HCT116 (cell line): ENCODE measurements around the gene NFIB. TPM values are rescaled to one million over a fixed set of nuclear protein-coding genes. Genes with fewer than 3 reads are reported as not detected.

Experiments
- ATAC-seq: fragments of 200-7000 bp; cut with Tn5 transposase; 2 replicates; pipeline ENCODE4 v1.9.1; 2020; ENCODE audit warnings: mild to moderate bottlenecking, moderate library complexity
- BruUV-seq: library from RNA; stranded (reverse); fragments of 400-500 nt; replicated peaks from 2 replicates; lab custom pipeline; 2021; lab: Mats Ljungman, UMichigan
- CTCF ChIA-PET: fragments of 300-600 bp; sonication (Branson Sonifier 250); formaldehyde crosslinking; loops from one replicate; lab custom pipeline; 2021; ENCODE audit warnings: antibody characterized with exemption; lab: Charles Lee
- POLR2A ChIA-PET: fragments of 300-600, 350-600 bp; sonication (Branson Sonifier 250); formaldehyde crosslinking; loops from one replicate; lab custom pipeline; 2021; ENCODE audit warnings: antibody characterized with exemption; lab: Charles Lee
- RAD21 ChIA-PET, 2 experiments: fragments of 300-600 bp; sonication (Branson Sonifier 250); formaldehyde crosslinking; loops; one replicate each; lab custom pipeline; 2023; ENCODE audit warnings: low total read pairs in 2 of 2; ENCODE audit not compliant: uncharacterized antibody in 2 of 2, unreplicated experiment in 2 of 2, low non-redundant PET in 1 of 2; lab: Charles Lee
- DNase-seq: peaks from one replicate; pipeline ENCODE4 v3.0.0-alpha.2; 2010; ENCODE audit warnings: low read depth, low spot score
- H2AFZ ChIP-seq: fragments of 200-600 bp; shearing (Covaris generic), sonication (generic); 2 replicates; pipeline ENCODE4 v1.6.1; 2017; ENCODE audit warnings: low read depth, mixed run types, mixed read lengths, antibody characterized with exemption, low read length; ENCODE audit not compliant: poor library complexity, severe bottlenecking
- H3K27ac ChIP-seq: 2 replicates; pipeline ENCODE4 v1.5.1; 2012; ENCODE audit warnings: low read depth, low read length
- H3K27me3 ChIP-seq: fragments of 200-600 bp; sonication (generic); 2 replicates; pipeline ENCODE4 v1.6.1; 2016; ENCODE audit warnings: mixed run types, low read length, mixed read lengths; ENCODE audit not compliant: insufficient read depth
- H3K36me3 ChIP-seq, 2 experiments: fragments of 200-500 bp in 1 of 2; fragments of 200-600 bp in 1 of 2; sonication (Bioruptor generic) in 1 of 2; sonication (generic) in 1 of 2; 2 replicates each; pipeline versions ENCODE4 v1.5.1 to v1.6.1; 2014 to 2016; ENCODE audit warnings: low read length in 2 of 2, inconsistent platforms in 1 of 2, mixed read lengths in 1 of 2, mixed run types in 1 of 2; ENCODE audit not compliant: insufficient read depth in 2 of 2, control insufficient read depth in 1 of 2
- H3K4me1 ChIP-seq, 2 experiments: fragments of 200-600 bp in 1 of 2; sonication (generic) in 1 of 2; 2 replicates each; pipeline versions ENCODE4 v1.5.1 to v1.6.1; 2012 to 2017; ENCODE audit warnings: low read length in 2 of 2, inconsistent platforms in 1 of 2, mild to moderate bottlenecking in 1 of 2, mixed read lengths in 1 of 2, mixed run types in 1 of 2, moderate library complexity in 1 of 2; ENCODE audit not compliant: insufficient read depth in 2 of 2, control insufficient read depth in 1 of 2
- H3K4me2 ChIP-seq: fragments of 200-600 bp; sonication (generic); 2 replicates; pipeline ENCODE4 v1.6.1; 2017; ENCODE audit warnings: mixed run types, low read length, mixed read lengths
- H3K4me3 ChIP-seq, 2 experiments: fragments of 200-600 bp in 1 of 2; sonication (generic) in 1 of 2; replicated peaks in 1 of 2; 2 replicates each; pipeline ENCODE4 v1.5.1; 2011 to 2016; ENCODE audit warnings: low read length in 2 of 2, control low read depth in 1 of 2, low read depth in 1 of 2, mild to moderate bottlenecking in 1 of 2, mixed read lengths in 1 of 2, mixed run types in 1 of 2
- H3K79me2 ChIP-seq: fragments of 200-600 bp; sonication (generic); 2 replicates; pipeline ENCODE4 v1.6.1; 2017; ENCODE audit warnings: mild to moderate bottlenecking, mixed run types, low read length, moderate library complexity, mixed read lengths; ENCODE audit not compliant: insufficient read depth
- H3K9ac ChIP-seq: fragments of 200-600 bp; sonication (generic); 2 replicates; pipeline ENCODE4 v1.6.1; 2016; ENCODE audit warnings: low read length, mixed read lengths
- H3K9me2 ChIP-seq: fragments of 200-600 bp; sonication (generic), shearing (Covaris generic); 2 replicates; pipeline ENCODE4 v1.6.1; 2017; ENCODE audit warnings: mixed run types, mild to moderate bottlenecking, moderate library complexity; ENCODE audit not compliant: insufficient read depth
- H3K9me3 ChIP-seq, 2 experiments: fragments of 200-500 bp in 1 of 2; fragments of 200-600 bp in 1 of 2; sonication (Bioruptor generic) in 1 of 2; sonication (generic) in 1 of 2; 2 replicates each; pipeline ENCODE4 v1.6.1; 2014 to 2017; ENCODE audit warnings: low read length in 2 of 2, mixed read lengths in 2 of 2, inconsistent platforms in 1 of 2, low read depth in 1 of 2, mild to moderate bottlenecking in 1 of 2, mixed run types in 1 of 2, moderate library complexity in 1 of 2; ENCODE audit not compliant: control insufficient read depth in 1 of 2, insufficient read depth in 1 of 2
- H4K20me1 ChIP-seq: fragments of 200-600 bp; sonication (generic), shearing (Covaris generic); 2 replicates; pipeline ENCODE4 v1.6.1; 2017; ENCODE audit warnings: mixed run types, mild to moderate bottlenecking, moderate library complexity; ENCODE audit not compliant: insufficient read depth
- ATF3 ChIP-seq: IDR thresholded peaks from 2 replicates; pipeline ENCODE4 v1.6.1; 2012
- CEBPB ChIP-seq: IDR thresholded peaks from 2 replicates; pipeline ENCODE4 v1.6.1; 2012; ENCODE audit warnings: low read depth
- ELF1 ChIP-seq: IDR thresholded peaks from 2 replicates; pipeline ENCODE4 v1.6.1; 2012; ENCODE audit warnings: low read depth, borderline replicate concordance
- EZH2phosphoT487 ChIP-seq: fragments of 200-600 bp; IDR thresholded peaks from 2 replicates; pipeline ENCODE4 v1.6.1; 2018; ENCODE audit warnings: antibody characterized with exemption, borderline replicate concordance
- POLR2A ChIP-seq: IDR thresholded peaks from 2 replicates; pipeline ENCODE4 v1.7.0; 2011; ENCODE audit warnings: borderline replicate concordance; ENCODE audit not compliant: insufficient read depth, insufficient read length; ENCODE audit errors: extremely low read depth
- RAD21 ChIP-seq: IDR thresholded peaks from 2 replicates; pipeline ENCODE4 v1.6.1; 2012; ENCODE audit warnings: low read depth, mild to moderate bottlenecking
- REST ChIP-seq: IDR thresholded peaks from 2 replicates; pipeline ENCODE4 v1.6.1; 2012; ENCODE audit warnings: low read depth
- SRF ChIP-seq: IDR thresholded peaks from 2 replicates; pipeline ENCODE4 v1.6.1; 2012; ENCODE audit warnings: low read depth
- ZBTB33 ChIP-seq: IDR thresholded peaks from 2 replicates; pipeline ENCODE4 v1.6.1; 2011; ENCODE audit warnings: mild to moderate bottlenecking, low read length, moderate library complexity; ENCODE audit not compliant: insufficient replicate concordance; ENCODE audit errors: extremely low read depth
- intact Hi-C: fragments of 100-400 bp; cut with micrococcal nuclease; formaldehyde crosslinking; loops from 2 replicates; pipeline ENCODE4 v1.10.0; 2022
- total RNA-seq: library from RNA; stranded (reverse); gene quantifications from one replicate; pipeline ENCODE4 v1.2.1, GENCODE V29; 2021; ENCODE audit not compliant: unreplicated experiment

Gene NFIB
- total RNA-seq, 1 experiment from 2014 or later, result 6.6 TPM

GRCh38 chr9:14140096-14140697 is 173.7 kb downstream of the NFIB start:
- DNase-seq, result no peak
- no peak overlapping the region for H3K4me2 ChIP-seq
- H3K4me1 ChIP-seq, result no peaks in the 10 kb centered on the region
- TF ChIP-seq SRF (no peak), POLR2A (no peak), CEBPB (no peak), ATF3 (no peak), ZBTB33 (no peak), RAD21 (no peak)
- no peak overlapping the region for H3K4me3 ChIP-seq
- H4K20me1 ChIP-seq, result no peaks in the 10 kb centered on the region
- H3K27ac ChIP-seq, result no peak overlapping the region
- no peak overlapping the region for H3K9ac ChIP-seq
- H3K79me2 ChIP-seq, result no peaks in the 10 kb centered on the region
- H3K27me3 ChIP-seq, result no peaks in the 10 kb centered on the region
- H2AFZ ChIP-seq, result no peak overlapping the region
- no peak for ATAC-seq
- ChIA-PET RAD21 (no interaction called here), CTCF (no interaction called here), POLR2A (no interaction called here)
- intact Hi-C loops, result no loop called here
- no TSS peak for BruUV-seq
- no peaks in the 10 kb centered on the region for H3K9me2 ChIP-seq
- H3K9me3 ChIP-seq, result no peaks in the 10 kb centered on the region
- H3K36me3 ChIP-seq, result no peaks in the 10 kb centered on the region

- H3K27me3 ChIP-seq, result no peaks in the 10 kb centered on the region
- no peak overlapping the region for H2AFZ ChIP-seq
- ATAC-seq (no peak), DNase-seq (no peak)
- H3K9me3 ChIP-seq, result no peaks in the 10 kb centered on the region
- H3K36me3 ChIP-seq, result no peaks in the 10 kb centered on the region
- ChIA-PET CTCF (no interaction called here), RAD21 (no interaction called here), POLR2A (no interaction called here)
- H3K9me2 ChIP-seq, result no peaks in the 10 kb centered on the region
- H3K4me3 ChIP-seq, result no peak overlapping the region
- no peak overlapping the region for H3K27ac ChIP-seq
- TF ChIP-seq ZBTB33, result no peak
- TF ChIP-seq ELF1, result no peak
- TF ChIP-seq REST, result no peak
- TF ChIP-seq EZH2phosphoT487, result no peak
- TF ChIP-seq POLR2A, result no peak
- no peak overlapping the region for H3K9ac ChIP-seq
- no TSS peak for BruUV-seq
- intact Hi-C loops, result no loop called here
- no peaks in the 10 kb centered on the region for H3K79me2 ChIP-seq
- H3K4me2 ChIP-seq, result no peak overlapping the region
- no peaks in the 10 kb centered on the region for H3K4me1 ChIP-seq
- H4K20me1 ChIP-seq, result no peaks in the 10 kb centered on the region
Observed at GRCh38 chr9:14139287-14139686, 174.7 kb downstream of the NFIB start.
